Measurements from ENCODE around the gene CCL14.
"Not testable (repeated sequence)": the region's sequence is repeated elsewhere in the genome, so short reads cannot be mapped to it uniquely, and the experiment has no call there.

CCL14 gene

GRCh38 chr17:36001862-36002603 is 15.5 kb upstream of the CCL14 start:
- TF ChIP-seq CTCF (IDR thresholded peaks at IDR 0.05; ENCODE audit: low read depth, low read length): no peak

GRCh38 chr17:36001110-36001771 is 14.7 kb upstream of the CCL14 start, which contains the start of gene CCL15:
TSS of gene CCL15 (minus strand) at chr17:36001553. CDS start at chr17:36001492, 61 bp downstream.
- no peak within 1 kb of the TSS for H3K4me3 ChIP-seq (ENCODE audit: low read depth, low read length)
- TF ChIP-seq CTCF (IDR thresholded peaks at IDR 0.05; ENCODE audit: low read depth, low read length): no peak

More at GRCh38 chr17:36001862-36002603, 15.5 kb upstream of the CCL14 start:
- H3K4me3 ChIP-seq (ENCODE audit: low read depth, low read length): no peak overlapping the region

- no peak for TF ChIP-seq CTCF (IDR thresholded peaks at IDR 0.05; ENCODE audit: low read depth, low read length)
- H3K4me3 ChIP-seq (ENCODE audit: low read depth, low read length): no peak overlapping the region
Measured at GRCh38 chr17:36000732-36001109, 14.2 kb upstream of the CCL14 start.

- TF ChIP-seq CTCF (IDR thresholded peaks at IDR 0.05; ENCODE audit: low read depth, low read length): no peak
- H3K4me3 ChIP-seq (ENCODE audit: low read depth, low read length): no peak overlapping the region
Measured at GRCh38 chr17:35998756-35999155, 12.2 kb upstream of the CCL14 start.

GRCh38 chr17:35998018-35998545 is 11.6 kb upstream of the CCL14 start:
- TF ChIP-seq CTCF (IDR thresholded peaks at IDR 0.05; ENCODE audit: low read depth, low read length): no peak
- no peak overlapping the region for H3K4me3 ChIP-seq (ENCODE audit: low read depth, low read length)

- not testable (repeated sequence) for H3K4me3 ChIP-seq (ENCODE audit: low read depth, low read length)
Measured at GRCh38 chr17:35995346-35995745, 8.8 kb upstream of the CCL14 start.

GRCh38 chr17:35991075-35991474 is 4.5 kb upstream of the CCL14 start:
- TF ChIP-seq CTCF (IDR thresholded peaks at IDR 0.05; ENCODE audit: low read depth, low read length): no peak

More at GRCh38 chr17:35991075-35991474, 4.5 kb upstream of the CCL14 start:
- no peak overlapping the region for H3K4me3 ChIP-seq (ENCODE audit: low read depth, low read length)

Data from WI38 (cell line).